ENCODE results near the gene CENPF.
"Not testable (repeated sequence)": the region's sequence is repeated elsewhere in the genome, so short reads cannot be mapped to it uniquely, and the experiment has no call there.

CENPF gene

GRCh38 chr1:214602764-214603657 is at the start of gene CENPF:
CENPF (plus strand) TSS chr1:214603195; CDS start chr1:214613755, 10,560 bp downstream.
- peak; percentile 97 for DNase-seq (ENCODE audit: low read depth in 2 of 2)

- no peak for DNase-seq (ENCODE audit: low read depth in 2 of 2)
Observed at GRCh38 chr1:214557952-214558735, 44.9 kb upstream of the CENPF start.

- no peak for DNase-seq (ENCODE audit: low read depth in 2 of 2)
Observed at GRCh38 chr1:214563881-214564280, 39.1 kb upstream of the CENPF start.

- DNase-seq (ENCODE audit: low read depth in 2 of 2), result no peak
Observed at GRCh38 chr1:214565310-214565709, 37.7 kb upstream of the CENPF start.

GRCh38 chr1:214566158-214567104 is 36.6 kb upstream of the CENPF start:
- DNase-seq (ENCODE audit: low read depth in 2 of 2), result peak in 1 of 2 experiments; percentile 53

GRCh38 chr1:214567481-214567980 is 35.5 kb upstream of the CENPF start:
- no peak for DNase-seq (ENCODE audit: low read depth in 2 of 2)

GRCh38 chr1:214568328-214568727 is 34.7 kb upstream of the CENPF start:
- DNase-seq (ENCODE audit: low read depth in 2 of 2), result no peak

GRCh38 chr1:214569357-214570004 is 33.5 kb upstream of the CENPF start:
- no peak for DNase-seq (ENCODE audit: low read depth in 2 of 2)

- DNase-seq (ENCODE audit: low read depth in 2 of 2), result no peak
Observed at GRCh38 chr1:214570442-214570841, 32.6 kb upstream of the CENPF start.

GRCh38 chr1:214571281-214571680 is 31.7 kb upstream of the CENPF start:
- DNase-seq (ENCODE audit: low read depth in 2 of 2), result no peak

- DNase-seq (ENCODE audit: low read depth in 2 of 2), result no peak
Observed at GRCh38 chr1:214573386-214574318, 29.3 kb upstream of the CENPF start.

GRCh38 chr1:214574598-214575411 is 28.2 kb upstream of the CENPF start:
- DNase-seq (ENCODE audit: low read depth in 2 of 2), result no peak

GRCh38 chr1:214576120-214576519 is 26.9 kb upstream of the CENPF start:
- not testable (repeated sequence) for DNase-seq (ENCODE audit: low read depth in 2 of 2)

GRCh38 chr1:214579183-214579582 is 23.8 kb upstream of the CENPF start:
- no peak for DNase-seq (ENCODE audit: low read depth in 2 of 2)

GRCh38 chr1:214581785-214582184 is 21.2 kb upstream of the CENPF start:
- peak in 1 of 2 experiments; percentile 42 for DNase-seq (ENCODE audit: low read depth in 2 of 2)

GRCh38 chr1:214582289-214582891 is 20.6 kb upstream of the CENPF start:
- DNase-seq (ENCODE audit: low read depth in 2 of 2), result no peak

GRCh38 chr1:214583113-214583512 is 19.9 kb upstream of the CENPF start:
- no peak for DNase-seq (ENCODE audit: low read depth in 2 of 2)

GRCh38 chr1:214583824-214584554 is 19.0 kb upstream of the CENPF start:
- no peak for DNase-seq (ENCODE audit: low read depth in 2 of 2)
